Heart left ventricle (tissue), 13 donors: Measurements from ENCODE around the gene DUT.

Source experiments
- POLR2A ChIP-seq, 2 donors: fragments of 450-650 bp; IDR thresholded peaks; one replicate each; pipeline ENCODE4 v1.6.1; 2017; ENCODE audit warnings: antibody characterized with exemption in 2 of 2, mild to moderate bottlenecking in 2 of 2, moderate library complexity in 2 of 2
- TF ChIP-seq, protein P1 (sequence below), 12 donors: fragments of 200-600 bp; sonication (generic) in 4 of 12; IDR thresholded peaks; one replicate each; pipeline versions ENCODE4 v1.5.0 to v1.8.0; 2018 to 2022; ENCODE audit warnings: antibody characterized with exemption in 12 of 12, mild to moderate bottlenecking in 5 of 12
- donor health status: ischemic (EF 13 %, LVEDD 7.1; RV severe dilation, severe dysfunction).
- donor health status: DM: no; HTN: yes; CAD: no.
- donor health status: DM: no; HTN: no; CAD: no.
- donor health status: ischemic (EF 25% LVEDD 6.9; RV normal size, moderate dysfunction).
- donor health status: ischemic (EF 25% LVEDD 5.7; RV mildly dilated, moderate dysfunction).
- donor health status: ischemic (EF 35%, LVEDD 5.7; RV mildly dilated, moderate dysfunction).
- donor health status: nonischemic (EF 11% LVEDD 7.7; RV severe dilation, severe dysfunction).
- donor health status: DM: yes; HTN: yes; CAD: no.
- donor health status: PGD.
- donor health status: ischemic (EF 29% LVEDD 5.4; RV normal size, mild dysfunction).
- donor health status: nonischemic (EF 23%, LVEDD 6.1; RV moderate dilation, normal function).

DNA sequence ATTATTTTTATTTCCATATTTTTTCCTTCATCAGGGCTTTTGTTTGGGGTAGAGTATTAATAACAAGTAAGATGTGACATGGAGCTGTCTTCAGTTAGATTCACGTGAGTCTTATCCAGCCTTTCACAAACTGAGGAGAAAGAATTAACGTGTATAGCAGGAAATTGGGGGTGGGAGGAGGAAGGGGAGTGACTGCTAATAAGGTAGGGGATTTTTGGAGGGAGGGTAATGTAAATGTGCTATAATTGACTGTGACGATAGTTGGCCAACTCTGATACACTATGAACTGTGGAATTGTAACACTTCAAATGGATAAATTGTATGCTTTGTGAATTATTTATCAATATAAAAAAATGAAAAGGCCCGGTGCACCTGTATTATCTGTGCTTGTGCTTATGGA lies 8.9 kb downstream of the DUT start:
- TF ChIP-seq, protein P1, sequence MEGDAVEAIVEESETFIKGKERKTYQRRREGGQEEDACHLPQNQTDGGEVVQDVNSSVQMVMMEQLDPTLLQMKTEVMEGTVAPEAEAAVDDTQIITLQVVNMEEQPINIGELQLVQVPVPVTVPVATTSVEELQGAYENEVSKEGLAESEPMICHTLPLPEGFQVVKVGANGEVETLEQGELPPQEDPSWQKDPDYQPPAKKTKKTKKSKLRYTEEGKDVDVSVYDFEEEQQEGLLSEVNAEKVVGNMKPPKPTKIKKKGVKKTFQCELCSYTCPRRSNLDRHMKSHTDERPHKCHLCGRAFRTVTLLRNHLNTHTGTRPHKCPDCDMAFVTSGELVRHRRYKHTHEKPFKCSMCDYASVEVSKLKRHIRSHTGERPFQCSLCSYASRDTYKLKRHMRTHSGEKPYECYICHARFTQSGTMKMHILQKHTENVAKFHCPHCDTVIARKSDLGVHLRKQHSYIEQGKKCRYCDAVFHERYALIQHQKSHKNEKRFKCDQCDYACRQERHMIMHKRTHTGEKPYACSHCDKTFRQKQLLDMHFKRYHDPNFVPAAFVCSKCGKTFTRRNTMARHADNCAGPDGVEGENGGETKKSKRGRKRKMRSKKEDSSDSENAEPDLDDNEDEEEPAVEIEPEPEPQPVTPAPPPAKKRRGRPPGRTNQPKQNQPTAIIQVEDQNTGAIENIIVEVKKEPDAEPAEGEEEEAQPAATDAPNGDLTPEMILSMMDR (IDR thresholded peaks at IDR 0.05) = no peak
- no peak for TF ChIP-seq POLR2A (IDR thresholded peaks at IDR 0.05)
